GM18870 (cell line): ENCODE data around the gene SDCCAG8.
"Not testable (repeated sequence)": the region's sequence is repeated elsewhere in the genome, so short reads cannot be mapped to it uniquely, and the experiment has no call there.

ENCODE experiments used
- ATAC-seq: cut with Tn5 transposase; IDR thresholded peaks from one replicate; pipeline ENCODE4 v1.9.1; 2021; ENCODE audit warnings: moderate library complexity; ENCODE audit not compliant: unreplicated experiment

SDCCAG8 gene

GRCh38 chr1:243255791-243256512, at the start of gene SDCCAG8:
Gene SDCCAG8, plus strand, starts transcription at chr1:243256041. Its CDS starts 133 bp downstream, at chr1:243256174.
- ATAC-seq, result peak; percentile 75

DNA sequence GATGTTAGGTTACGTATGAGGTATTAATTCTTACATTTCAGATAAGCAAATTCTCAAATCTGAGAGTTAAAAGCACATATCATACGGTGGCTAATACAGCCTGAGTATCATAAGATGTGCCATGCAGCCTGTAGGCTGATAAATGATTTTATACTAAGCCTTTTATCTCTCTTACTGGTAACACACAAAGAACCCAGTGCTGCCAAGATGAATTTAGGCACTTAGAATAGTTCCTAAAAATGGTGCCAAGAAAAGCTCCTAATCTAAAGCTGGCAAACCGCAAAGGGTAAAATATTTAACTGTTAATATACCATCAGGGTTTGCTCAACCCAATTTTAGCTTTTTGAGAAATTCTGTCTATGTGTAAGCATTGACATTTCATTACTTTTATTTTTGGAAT, 43.9 kb upstream of the SDCCAG8 start:
- not testable (repeated sequence) for ATAC-seq

DNA sequence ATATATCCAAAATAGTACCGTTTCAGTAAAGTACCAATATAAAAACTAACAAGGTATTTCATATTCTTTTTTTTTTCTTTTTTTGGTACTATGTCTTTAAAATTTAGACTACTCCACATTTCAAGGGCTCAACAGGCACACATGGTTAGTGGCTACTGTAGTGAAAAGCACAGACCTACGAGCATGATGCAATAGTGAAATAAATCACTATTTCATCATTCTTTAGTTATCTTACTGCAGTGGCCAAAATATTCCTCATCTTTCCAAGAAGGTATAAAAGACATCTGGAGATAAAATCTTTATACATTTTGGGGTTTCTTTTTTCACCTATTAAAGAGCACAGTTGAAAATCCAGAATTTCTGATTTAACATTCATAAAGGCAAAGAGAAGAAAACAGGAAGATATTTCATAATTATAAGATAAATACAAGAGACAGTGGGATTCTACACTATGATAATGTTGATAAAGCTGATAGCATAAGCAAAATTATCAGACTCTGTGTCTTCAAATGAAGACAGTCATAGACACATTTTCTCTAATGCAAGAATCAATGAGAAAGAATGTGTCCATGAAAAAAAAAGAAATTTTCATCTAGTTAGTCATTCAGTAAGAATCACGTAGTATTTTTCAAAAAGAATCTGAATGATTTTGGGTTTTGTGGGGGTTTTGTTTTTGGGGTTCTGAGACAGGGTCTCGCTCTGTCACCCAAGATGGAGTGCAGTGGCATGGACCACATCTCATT, 42.6 kb upstream of the SDCCAG8 start:
- no peak for ATAC-seq

- not testable (repeated sequence) for ATAC-seq
Observed at GRCh38 chr1:243215276-243215875, 40.5 kb upstream of the SDCCAG8 start.

- ATAC-seq, result no peak
Observed at GRCh38 chr1:243216741-243217140, 39.1 kb upstream of the SDCCAG8 start.

GRCh38 chr1:243217349-243217748, 38.5 kb upstream of the SDCCAG8 start:
- ATAC-seq, result no peak

GRCh38 chr1:243218059-243218458, 37.8 kb upstream of the SDCCAG8 start:
- ATAC-seq, result no peak

DNA sequence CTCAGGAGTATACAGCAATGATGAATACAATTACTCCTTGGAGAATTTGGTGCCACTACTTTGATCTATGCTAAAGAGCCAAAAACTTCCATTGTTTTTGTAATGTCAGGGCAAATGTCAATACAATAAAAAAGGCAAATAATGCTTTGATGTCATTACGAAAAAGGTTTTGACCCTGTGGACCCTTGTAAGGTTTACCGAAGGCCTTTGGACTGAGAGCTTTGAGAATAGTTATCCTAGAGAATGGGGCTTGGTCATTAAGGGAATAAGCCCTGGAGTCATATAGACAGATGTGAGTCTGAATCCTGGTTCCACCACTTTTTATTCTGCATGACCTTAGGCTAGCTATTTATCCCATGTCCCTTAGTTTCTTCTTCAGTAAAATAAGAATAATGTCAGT, 28.2 kb upstream of the SDCCAG8 start:
- no peak for ATAC-seq

DNA sequence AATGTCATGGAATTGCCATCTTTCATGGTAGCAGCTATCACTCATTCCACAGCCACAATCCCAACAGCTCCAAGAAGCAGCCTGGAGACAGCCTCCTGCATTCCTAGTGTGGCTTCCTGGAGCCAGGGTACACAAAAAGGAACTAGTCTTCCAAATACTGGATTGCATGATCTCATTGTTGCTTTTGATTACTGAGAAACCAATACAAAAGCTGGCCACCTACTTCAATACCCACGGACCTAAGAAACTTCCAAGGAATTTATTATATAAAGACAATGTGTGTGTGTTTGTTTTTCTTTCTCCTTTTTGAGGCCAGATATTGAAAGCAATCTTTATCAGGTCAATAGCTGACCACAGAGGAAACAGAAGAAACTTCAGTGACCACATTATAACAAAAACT, 26.3 kb upstream of the SDCCAG8 start:
- ATAC-seq, result no peak

- no peak for ATAC-seq
Observed at GRCh38 chr1:243230914-243231313, 24.9 kb upstream of the SDCCAG8 start.

DNA sequence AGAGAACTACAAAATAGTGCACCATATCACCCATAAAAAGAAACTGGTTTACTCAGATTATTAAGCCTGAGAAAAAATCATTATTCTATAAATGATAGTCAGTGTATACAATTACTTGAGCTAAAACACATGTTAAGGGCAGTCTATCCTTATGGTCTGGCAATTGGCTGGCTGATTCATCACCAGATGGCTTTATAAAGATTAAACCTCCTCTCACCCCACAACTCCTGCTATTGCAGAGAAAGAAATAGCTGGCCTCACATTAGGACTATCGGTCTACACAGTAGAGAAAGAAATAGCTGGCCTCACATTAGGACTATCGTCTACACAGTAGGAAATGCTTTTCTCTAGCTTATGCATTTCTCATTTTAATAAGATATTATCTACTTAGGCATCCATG, 21.9 kb upstream of the SDCCAG8 start:
- no peak for ATAC-seq

- ATAC-seq, result no peak
Observed at GRCh38 chr1:243234978-243235647, 20.7 kb upstream of the SDCCAG8 start.

DNA sequence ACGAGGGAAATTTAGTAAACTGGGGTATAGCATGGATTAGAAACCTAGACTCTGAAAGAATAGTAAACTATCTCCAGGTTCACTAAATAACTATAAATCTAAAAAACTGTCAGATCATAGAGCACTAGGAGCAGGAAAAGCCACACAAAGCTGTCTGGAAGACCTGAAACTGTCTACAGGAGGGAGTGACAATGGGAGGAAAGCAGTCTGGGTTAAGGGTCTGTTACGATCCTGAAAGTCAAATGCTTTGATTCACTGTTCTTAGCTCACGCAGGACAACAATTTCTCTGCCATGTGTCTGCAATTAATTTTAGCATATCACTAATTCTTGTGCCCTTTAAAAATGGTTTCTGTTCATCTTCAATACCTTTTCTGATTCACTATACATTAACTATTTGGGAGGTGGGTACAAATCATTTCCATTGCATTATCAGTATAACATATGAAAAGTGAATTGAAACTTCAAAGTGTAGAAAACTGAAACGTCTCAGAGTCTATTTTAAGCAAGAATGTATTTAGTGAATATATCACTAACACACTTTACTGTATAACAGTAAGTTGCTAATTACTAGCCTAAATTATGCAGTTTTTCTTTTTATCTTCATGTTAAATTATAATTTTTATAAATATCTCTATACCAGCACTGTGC, 19.1 kb upstream of the SDCCAG8 start:
- ATAC-seq, result no peak

DNA sequence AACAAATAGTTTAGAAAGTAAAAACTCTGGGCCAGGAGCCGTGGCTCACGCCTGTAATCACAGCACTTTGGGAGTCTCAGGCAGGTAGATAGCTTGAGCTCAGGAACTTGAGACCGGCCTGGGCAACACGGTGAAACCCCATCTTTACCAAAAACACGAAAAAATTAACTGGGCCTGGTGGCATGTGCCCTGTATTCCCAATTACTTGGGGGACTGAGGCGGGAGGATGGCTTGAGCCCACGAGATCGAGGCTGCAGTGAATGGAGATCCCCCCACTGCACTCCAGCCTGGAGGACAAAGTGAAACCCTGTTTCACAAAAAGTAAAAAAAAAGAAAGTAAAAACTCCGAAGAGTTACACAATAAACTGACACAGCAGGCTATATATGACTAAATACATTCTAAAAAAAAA, 11.4 kb upstream of the SDCCAG8 start:
- ATAC-seq, result no peak

DNA sequence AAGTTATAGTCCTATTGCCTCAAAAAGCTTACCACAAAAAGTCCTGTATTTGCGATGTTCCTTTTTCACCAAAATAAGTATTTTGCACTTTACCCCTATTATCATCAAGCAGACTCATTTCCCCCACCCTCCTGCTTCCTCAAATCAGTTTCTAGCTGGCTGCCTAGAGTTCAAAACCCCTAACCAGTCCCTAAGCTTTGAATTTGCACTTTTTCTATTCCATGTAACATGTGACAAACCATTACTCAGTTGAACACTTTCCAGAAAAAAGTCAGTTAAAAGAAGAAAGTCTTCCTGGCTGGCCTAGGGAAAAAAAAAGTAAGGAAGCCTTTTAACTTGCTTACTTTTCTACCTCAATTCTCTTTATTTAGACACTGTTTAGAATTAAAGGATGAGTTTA, 8.9 kb upstream of the SDCCAG8 start:
- no peak for ATAC-seq

GRCh38 chr1:243247901-243248300, 7.9 kb upstream of the SDCCAG8 start:
- ATAC-seq, result no peak

GRCh38 chr1:243249214-243249613, 6.6 kb upstream of the SDCCAG8 start:
- ATAC-seq, result no peak

GRCh38 chr1:243250102-243250501, 5.7 kb upstream of the SDCCAG8 start:
- no peak for ATAC-seq

DNA sequence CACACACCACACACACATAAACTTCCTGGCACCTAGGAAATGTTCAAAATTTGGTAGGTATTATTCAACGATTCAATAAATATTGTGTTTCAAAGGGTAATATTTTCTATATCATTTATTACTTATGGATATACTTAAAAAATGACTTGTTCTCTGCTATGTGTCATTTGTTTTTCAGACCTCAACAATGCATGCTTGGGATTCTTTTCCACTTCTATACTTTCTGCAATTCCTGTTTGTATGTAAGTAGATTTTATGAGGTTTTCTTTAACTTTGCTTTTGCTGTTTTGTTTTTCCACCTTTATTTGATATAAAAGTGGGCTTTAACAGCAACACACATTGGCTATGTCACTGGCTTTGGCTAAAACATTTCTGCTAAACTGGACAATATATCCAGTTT, 4.3 kb upstream of the SDCCAG8 start:
- no peak for ATAC-seq

DNA sequence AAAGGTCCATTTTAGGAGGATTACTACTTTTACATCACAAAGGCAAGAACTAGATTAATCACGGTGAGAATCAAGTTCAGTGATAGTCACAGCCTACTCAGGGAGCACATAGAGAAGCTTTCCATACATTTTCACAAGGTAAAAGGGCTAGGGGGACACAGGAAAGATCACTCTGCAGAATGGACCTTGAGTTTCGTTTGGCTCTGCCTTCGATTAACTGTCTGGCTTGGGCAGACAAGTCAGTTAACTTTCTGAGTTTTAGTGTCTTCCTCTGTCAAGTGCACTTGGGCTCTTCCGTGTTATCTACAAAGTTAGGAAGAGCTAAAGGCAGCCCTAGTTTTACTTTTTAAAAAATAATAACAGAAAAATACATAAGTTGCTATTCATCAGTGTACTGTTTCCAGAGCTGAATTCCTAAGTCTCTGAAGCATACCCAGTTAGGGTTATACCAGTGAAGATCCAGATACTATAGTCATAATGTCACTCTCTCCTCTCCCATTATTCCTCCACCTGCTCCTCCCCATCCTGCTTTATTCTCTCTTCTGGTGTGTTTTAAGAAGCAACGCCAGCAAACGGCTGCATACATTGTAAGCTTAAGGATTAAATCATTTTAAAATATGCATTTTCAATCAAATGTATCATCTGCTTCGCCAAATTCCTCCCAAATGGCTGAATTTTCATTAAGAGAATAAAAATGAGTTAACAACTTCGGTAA, 2.5 kb upstream of the SDCCAG8 start:
- no peak for ATAC-seq

DNA sequence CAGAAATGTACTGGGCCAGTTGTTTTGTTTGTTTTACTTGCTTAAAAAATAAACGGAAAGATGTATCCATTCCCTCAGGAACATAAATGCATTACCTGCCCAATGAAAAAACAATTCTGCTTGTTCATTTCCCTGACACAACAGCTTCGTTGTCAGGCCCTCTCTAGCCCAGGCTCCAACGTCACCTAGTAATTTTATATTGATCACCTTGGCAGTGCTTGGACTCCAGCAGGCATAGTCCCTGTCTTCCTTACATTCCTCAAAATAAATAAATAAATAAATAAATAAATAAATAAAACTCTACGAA, 2.0 kb upstream of the SDCCAG8 start:
- no peak for ATAC-seq
